SK-N-SH (cell line): ENCODE data around the gene ATP6V1B1. TPM values are rescaled to one million over a fixed set of nuclear protein-coding genes. Genes with fewer than 3 reads are reported as not detected.
A peak's percentile ranks its signal among the peaks of the same experiment; 100 is the strongest.

Source experiments
- CTCF ChIA-PET: fragments of 300-600, 350-600 bp; formaldehyde crosslinking; extraction: SDS; loops from one replicate; lab custom pipeline; 2021; lab: Yijun Ruan, JAX
- POLR2A ChIA-PET: fragments of 350-600 bp; sonication (Branson Sonifier 250); formaldehyde crosslinking; extraction: SDS; loops from one replicate; lab custom pipeline; 2020; ENCODE audit warnings: antibody characterized with exemption, inconsistent platforms; lab: Yijun Ruan, JAX
- DNase-seq: peaks from one replicate; pipeline ENCODE4 v3.0.0; 2012
- H2AFZ ChIP-seq: fragments of 200-600 bp; sonication (generic); 2 replicates; pipeline ENCODE4 v1.8.1; 2016; ENCODE audit warnings: antibody characterized with exemption, mild to moderate bottlenecking, low read depth
- H3F3A ChIP-seq: fragments of 200-600 bp; sonication (generic); replicated peaks from 2 replicates; pipeline ENCODE3; 2016; ENCODE audit warnings: antibody characterized with exemption, mild to moderate bottlenecking; ENCODE audit not compliant: insufficient read depth
- H3K27ac ChIP-seq, 2 experiments: fragments of 200-500 bp in 1 of 2; fragments of 200-600 bp in 1 of 2; sonication (Bioruptor generic) in 1 of 2; sonication (generic), shearing (Covaris generic) in 1 of 2; 2 replicates each; pipeline versions ENCODE4 v1.5.1 to v1.6.1; 2014 to 2016; ENCODE audit warnings: low read depth in 2 of 2, inconsistent platforms in 1 of 2, low read length in 1 of 2, mild to moderate bottlenecking in 1 of 2, mixed read lengths in 1 of 2
- H3K27me3 ChIP-seq: fragments of 200-600 bp; sonication (generic), shearing (Covaris generic); 2 replicates; pipeline ENCODE4 v1.6.1; 2016; ENCODE audit warnings: mixed run types; ENCODE audit not compliant: insufficient read depth
- H3K36me3 ChIP-seq, 2 experiments: fragments of 200-500 bp in 1 of 2; fragments of 200-600 bp in 1 of 2; sonication (Bioruptor generic) in 1 of 2; sonication (generic) in 1 of 2; replicated peaks in 1 of 2; 2 replicates each; pipeline versions ENCODE3 to v1.5.1; 2014 to 2016; ENCODE audit warnings: low read length in 1 of 2, mild to moderate bottlenecking in 1 of 2; ENCODE audit not compliant: insufficient read depth in 2 of 2, control insufficient read depth in 1 of 2
- H3K4me1 ChIP-seq, 2 experiments: fragments of 200-500 bp in 1 of 2; fragments of 200-600 bp in 1 of 2; sonication (Bioruptor generic) in 1 of 2; sonication (generic), shearing (Covaris generic) in 1 of 2; 2 replicates each; pipeline versions ENCODE4 v1.5.1 to v1.6.1; 2014 to 2016; ENCODE audit warnings: low read depth in 1 of 2, low read length in 1 of 2, mixed run types in 1 of 2; ENCODE audit not compliant: insufficient read depth in 2 of 2, control insufficient read depth in 1 of 2
- H3K4me2 ChIP-seq: fragments of 200-600 bp; sonication (generic), shearing (Covaris generic); 2 replicates; pipeline ENCODE4 v1.6.1; 2017; ENCODE audit warnings: mixed run types
- H3K4me3 ChIP-seq, 2 experiments: fragments of 200-500 bp in 1 of 2; fragments of 200-600 bp in 1 of 2; sonication (Bioruptor generic) in 1 of 2; sonication (generic), shearing (Covaris generic) in 1 of 2; 2 replicates each; pipeline versions ENCODE4 v1.5.1 to v1.8.1; 2014 to 2016; ENCODE audit warnings: low read depth in 2 of 2, inconsistent platforms in 1 of 2, low read length in 1 of 2, mild to moderate bottlenecking in 1 of 2, mixed read lengths in 1 of 2, moderate library complexity in 1 of 2
- H3K79me2 ChIP-seq: fragments of 200-600 bp; sonication (generic); 2 replicates; pipeline ENCODE4 v1.8.1; 2017; ENCODE audit warnings: mild to moderate bottlenecking; ENCODE audit not compliant: insufficient read depth
- H3K9ac ChIP-seq: fragments of 200-600 bp; sonication (generic); 2 replicates; pipeline ENCODE4 v1.6.1; 2017; ENCODE audit warnings: mixed run types
- H3K9me2 ChIP-seq: fragments of 200-600 bp; sonication (generic); 2 replicates; pipeline ENCODE4 v1.6.1; 2017; ENCODE audit warnings: mixed run types
- H3K9me3 ChIP-seq: fragments of 200-600 bp; sonication (generic); 2 replicates; pipeline ENCODE4 v1.6.1; 2017; ENCODE audit warnings: mixed run types, mild to moderate bottlenecking, moderate library complexity
- H4K20me1 ChIP-seq: fragments of 200-600 bp; sonication (generic); 2 replicates; pipeline ENCODE4 v1.6.1; 2017; ENCODE audit warnings: mild to moderate bottlenecking, mixed run types; ENCODE audit not compliant: insufficient read depth
- CHD2 ChIP-seq: fragments of 150-350 bp; IDR thresholded peaks from 2 replicates; pipeline ENCODE4 v1.6.1; 2018; ENCODE audit warnings: low read length; ENCODE audit not compliant: partially characterized antibody
- CTCF ChIP-seq: fragments of 200-600 bp; sonication (generic); IDR thresholded peaks from 2 replicates; pipeline ENCODE4 v1.6.1; 2017; ENCODE audit warnings: antibody characterized with exemption, mild to moderate bottlenecking, moderate library complexity
- EP300 ChIP-seq, 2 experiments: IDR thresholded peaks; 2 replicates each; pipeline versions ENCODE4 v1.4.0 to v1.6.1; 2012; ENCODE audit warnings: borderline replicate concordance in 1 of 2, low read depth in 1 of 2, low read length in 1 of 2
- FOSL2 ChIP-seq: IDR thresholded peaks from 2 replicates; pipeline ENCODE4 v1.4.0; 2012; ENCODE audit warnings: low read depth, mild to moderate bottlenecking, moderate library complexity, borderline replicate concordance
- FOXJ3 ChIP-seq: sonication (generic); formaldehyde crosslinking; IDR thresholded peaks from 2 replicates; pipeline ENCODE4 v1.5.1; 2020; ENCODE audit warnings: mild to moderate bottlenecking, missing genetic modification reagents
- GABPA ChIP-seq: IDR thresholded peaks from 2 replicates; pipeline ENCODE4 v1.4.0; 2012; ENCODE audit warnings: low read depth, mild to moderate bottlenecking
- IRF3 ChIP-seq: fragments of 150-350 bp; IDR thresholded peaks from 2 replicates; pipeline ENCODE4 v1.6.1; 2016; ENCODE audit warnings: mild to moderate bottlenecking, low read depth, low read length
- JUND ChIP-seq: IDR thresholded peaks from 2 replicates; pipeline ENCODE4 v1.4.0; 2012
- MAX ChIP-seq: IDR thresholded peaks from 2 replicates; pipeline ENCODE4 v1.4.0; 2012; ENCODE audit warnings: low read depth
- MXI1 ChIP-seq: IDR thresholded peaks from 2 replicates; pipeline ENCODE4 v1.6.1; 2012; ENCODE audit warnings: mild to moderate bottlenecking, low read depth, low read length, improper control_type of control experiment
- RFX5 ChIP-seq: IDR thresholded peaks from 2 replicates; pipeline ENCODE4 v1.6.1; 2012; ENCODE audit warnings: mild to moderate bottlenecking, improper control_type of control experiment, low read length
- RXRA ChIP-seq: IDR thresholded peaks from 2 replicates; pipeline ENCODE4 v1.4.0; 2012; ENCODE audit warnings: low read depth, mild to moderate bottlenecking, borderline replicate concordance
- SIN3A ChIP-seq: IDR thresholded peaks from 2 replicates; pipeline ENCODE4 v1.6.1; 2012; ENCODE audit warnings: low read depth, mild to moderate bottlenecking, low read length, moderate library complexity, borderline replicate concordance
- SMC3 ChIP-seq: IDR thresholded peaks from 2 replicates; pipeline ENCODE4 v1.6.1; 2012; ENCODE audit warnings: low read depth, low read length, improper control_type of control experiment
- TAF1 ChIP-seq: IDR thresholded peaks from 2 replicates; pipeline ENCODE4 v1.6.1; 2012; ENCODE audit warnings: low read depth, mild to moderate bottlenecking, low read length, moderate library complexity, borderline replicate concordance
- TCF12 ChIP-seq: IDR thresholded peaks from 2 replicates; pipeline ENCODE4 v1.4.0; 2012
- TEAD4 ChIP-seq: IDR thresholded peaks from 2 replicates; pipeline ENCODE4 v1.4.0; 2012; ENCODE audit warnings: mild to moderate bottlenecking, borderline replicate concordance; ENCODE audit not compliant: insufficient read depth
- USF2 ChIP-seq: fragments of 150-350 bp; IDR thresholded peaks from 2 replicates; pipeline ENCODE4 v1.6.1; 2017; ENCODE audit warnings: antibody characterized with exemption, low read length, low read depth, borderline replicate concordance
- YY1 ChIP-seq: IDR thresholded peaks from 2 replicates; pipeline ENCODE4 v1.4.0; 2012; ENCODE audit warnings: low read depth, mild to moderate bottlenecking
- ZBTB33 ChIP-seq: IDR thresholded peaks from 2 replicates; pipeline ENCODE4 v1.4.0; 2012; ENCODE audit warnings: low read depth, borderline replicate concordance
- WGBS: methylation state at CpG from one replicate; pipeline ENCODE4 v1.1.6; 2017; ENCODE audit warnings: low lambda C conversion rate; 5-methylcytosine and 5-hydroxymethylcytosine counted together
- polyA plus RNA-seq, 3 experiments: library from polyadenylated mRNA; depleted of rRNA; stranded (reverse); fragments of >200 nt; gene quantifications; 2 replicates each; pipeline ENCODE4 v1.2.3, GENCODE V29; 2012

The ATP6V1B1 gene
- polyA plus RNA-seq, 1 of the 3 experiments (the other 2 are of a cell fraction): 4.9 TPM

- H3K4me2 ChIP-seq: peak within 1 kb of the TSS; percentile 90
- peak; percentile 27 for DNase-seq
- 90% methylated on average over 43 of the region's 67 CpGs for WGBS
- H4K20me1 ChIP-seq: no peaks in the 10 kb centered on the region
- H3K27ac ChIP-seq: peak within 1 kb of the TSS in 1 of 2 experiments; percentile 87; a peak in 2 of 4 replicates
- peak within 1 kb of the TSS; percentile 61 to 88 for H3K4me3 ChIP-seq
- CTCF ChIA-PET: interaction anchor here (0.7 to 4.0 kb wide), 12 partner anchors 7 to 259 kb away, joined by 3 to 33 read pairs (median 4); partner anchors contain the start of gene FIGLA
- no peaks in the 10 kb centered on the region for H3K9me3 ChIP-seq
- H3K4me1 ChIP-seq: peaks cover 3 to 6% of the 10 kb centered on the region in 2 experiments; a peak in 3 of 4 replicates
- H3K9ac ChIP-seq: peak within 1 kb of the TSS; percentile 72; the same call in 1 of the 2 replicates
- POLR2A ChIA-PET: no interaction called here
- no peaks in the 10 kb centered on the region for H3K36me3 ChIP-seq
- no peak for TF ChIP-seq MXI1
- no peak for TF ChIP-seq SIN3A
- no peak for TF ChIP-seq MAX
- no peak for TF ChIP-seq CHD2
- no peak for TF ChIP-seq USF2
- no peak for TF ChIP-seq CTCF
- TF ChIP-seq TCF12: no peak
- H3K9me2 ChIP-seq: no peaks in the 10 kb centered on the region
- H2AFZ ChIP-seq: no peak within 1 kb of the TSS
- H3K79me2 ChIP-seq: no peaks in the 10 kb centered on the region
- no peaks in the 10 kb centered on the region for H3K27me3 ChIP-seq
- no peaks in the 10 kb centered on the region for H3F3A ChIP-seq
Observed at GRCh38 chr2:70978341-70979179, 42.9 kb downstream of the ATP6V1B1 start, which contains the start of gene ANKRD53. TSS of gene ANKRD53 (plus strand) at chr2:70978630. CDS start at chr2:70978646, 16 bp downstream.

- POLR2A ChIA-PET: no interaction called here
- no peak overlapping the region for H3K9ac ChIP-seq
- TF ChIP-seq MXI1 (no peak), TEAD4 (no peak), EP300 (IDR thresholded peaks at IDR 0.05; ENCODE audit: borderline replicate concordance in 1 of 2, low read depth in 1 of 2, low read length in 1 of 2) (no peak), ZBTB33 (no peak), RFX5 (no peak), GABPA (no peak), FOXJ3 (CRISPR knock-in tag) (no peak), MAX (no peak), YY1 (no peak), SMC3 (no peak), TAF1 (no peak), JUND (no peak), IRF3 (no peak), FOSL2 (no peak), RXRA (no peak)
Observed at GRCh38 chr2:70979180-70979488, 43.4 kb downstream of the ATP6V1B1 start.

More at GRCh38 chr2:70979180-70979488, 43.4 kb downstream of the ATP6V1B1 start:
- Histone ChIP-seq H3K9me2 (no peaks in the 10 kb centered on the region), H3K4me2 (no peak overlapping the region), H3K27me3 (no peaks in the 10 kb centered on the region), H3K9me3 (no peaks in the 10 kb centered on the region), H2AFZ (no peak overlapping the region), H3K4me3 (no peak overlapping the region), H4K20me1 (no peaks in the 10 kb centered on the region), H3K36me3 (no peaks in the 10 kb centered on the region), H3K4me1 (peaks cover 3 to 6% of the 10 kb centered on the region in 2 experiments; a peak in 3 of 4 replicates), H3K79me2 (no peaks in the 10 kb centered on the region), H3K27ac (no peak overlapping the region), H3F3A (no peaks in the 10 kb centered on the region)
- DNase-seq: peak; percentile 4
- CTCF ChIA-PET: interaction anchor here (1.5 to 3.9 kb wide), 2 partner anchors 13 to 108 kb away, joined by 7 to 33 read pairs; no protein-coding TSS in a partner anchor
- 95% methylated on average over 18 of the region's 19 CpGs for WGBS
